Measurements from ENCODE around the gene NAA60.

GRCh38 chr16:3523281-3523680, 79.8 kb downstream of the NAA60 start:
- TF ChIP-seq POLR2A (IDR thresholded peaks at IDR 0.05) (no peak), CTCF (IDR thresholded peaks at IDR 0.05) (no peak)

Data from stomach (tissue), 4 donors.